CD4-positive, alpha-beta T cell treated with Interleukin-6 for 4 hours (primary cell): ENCODE results near the gene PRCC.

Experiments used
- DNase-seq: peaks from one replicate; pipeline ENCODE4 v3.0.0-alpha.2; 2020; ENCODE audit warnings: mixed read lengths

PRCC gene

GRCh38 chr1:156765666-156766065 is 1.7 kb upstream of the PRCC start:
- no peak for DNase-seq

DNA sequence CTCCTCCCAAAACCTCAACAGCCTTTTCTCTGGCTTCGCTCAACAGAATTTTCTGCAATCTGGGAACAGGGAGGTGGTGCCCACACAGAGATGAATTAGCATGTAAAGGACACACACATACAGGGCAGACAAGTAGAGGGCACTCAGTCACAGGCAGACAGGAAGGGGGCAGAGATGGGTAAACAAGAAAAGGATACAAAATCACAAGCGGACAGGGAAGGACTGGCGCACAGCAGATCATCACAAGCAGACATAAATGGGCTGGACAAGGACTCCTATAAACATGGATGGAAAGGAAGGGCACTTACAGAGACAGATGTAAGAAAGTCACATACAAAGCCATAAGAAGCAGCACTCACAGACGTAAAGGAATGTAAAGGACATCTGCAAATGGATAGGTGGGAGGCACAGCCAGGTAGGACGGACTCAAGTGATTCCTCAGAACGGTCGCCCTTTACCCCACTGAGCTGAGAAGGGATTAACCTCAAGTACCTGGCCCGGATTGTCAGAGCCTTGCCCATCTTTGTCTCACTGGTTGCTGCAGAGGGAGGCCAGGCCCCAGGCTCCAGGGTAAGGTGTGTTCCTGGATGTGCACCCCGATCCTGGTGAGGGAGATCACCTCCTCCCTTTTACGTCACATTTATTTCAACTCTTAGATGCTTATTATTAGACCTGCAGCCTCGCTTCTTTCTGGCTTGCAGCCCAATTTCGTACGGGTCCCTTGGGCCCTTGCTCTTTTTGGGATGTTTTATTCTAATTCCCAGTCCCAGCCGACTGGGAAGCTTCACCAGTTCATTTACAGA is 836 bp upstream of the PRCC start:
- DNase-seq: peak; percentile 12

DNA sequence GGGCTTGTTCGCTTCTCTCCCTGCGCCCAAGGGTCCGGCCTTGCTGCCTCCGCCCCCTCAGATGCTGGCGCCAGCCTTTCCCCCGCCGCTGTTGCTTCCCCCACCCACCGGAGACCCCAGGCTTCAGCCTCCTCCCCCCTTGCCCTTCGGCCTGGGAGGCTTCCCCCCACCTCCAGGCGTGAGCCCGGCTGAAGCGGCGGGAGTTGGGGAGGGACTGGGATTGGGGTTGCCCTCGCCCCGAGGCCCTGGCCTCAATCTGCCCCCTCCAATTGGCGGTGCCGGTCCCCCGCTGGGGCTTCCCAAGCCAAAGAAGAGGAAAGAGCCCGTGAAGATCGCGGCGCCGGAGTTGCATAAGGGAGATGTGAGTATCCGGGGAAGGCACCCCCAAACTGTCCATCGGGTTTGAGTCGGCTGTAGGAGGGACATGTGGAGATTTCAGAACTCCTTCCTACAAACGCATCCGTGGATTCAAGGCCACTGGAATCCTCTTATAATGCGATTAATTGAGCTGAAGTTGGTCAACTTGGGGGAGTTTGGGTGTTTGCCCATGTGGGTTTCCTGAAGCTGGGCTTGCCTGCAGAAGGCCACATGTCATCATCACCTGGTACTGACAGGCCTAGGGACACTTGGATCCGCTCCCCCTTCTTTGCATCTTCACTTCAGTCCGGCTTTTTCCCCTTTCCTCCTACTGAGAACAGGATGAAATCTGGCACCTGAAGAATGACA is 707 bp downstream of the PRCC start:
- DNase-seq: peak; percentile 15

GRCh38 chr1:156768610-156769295 is 1.4 kb downstream of the PRCC start:
- no peak for DNase-seq

DNA sequence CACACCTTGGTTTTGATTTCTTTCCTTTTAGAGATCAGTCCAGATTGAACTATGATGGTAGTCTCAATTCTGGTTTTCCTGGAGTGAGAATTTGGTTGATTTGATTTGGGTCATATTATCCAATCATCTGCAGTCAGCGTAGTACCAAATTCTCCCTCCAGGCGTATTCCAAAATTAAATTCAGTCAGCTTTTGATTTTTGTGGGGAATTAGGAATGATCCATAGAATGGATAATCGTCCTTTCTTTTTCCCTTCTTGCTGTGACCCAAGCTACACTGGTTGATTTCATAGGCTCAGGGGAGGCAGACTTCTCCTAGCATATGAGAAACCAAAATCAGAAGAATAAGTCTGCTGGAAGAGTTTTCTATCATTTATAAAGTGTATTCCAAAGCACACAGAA is 4.9 kb downstream of the PRCC start:
- DNase-seq: no peak

GRCh38 chr1:156772728-156773497 is 5.6 kb downstream of the PRCC start:
- DNase-seq: no peak

- DNase-seq: no peak
Observed at GRCh38 chr1:156773607-156774006, 6.3 kb downstream of the PRCC start.

GRCh38 chr1:156775799-156776198 is 8.5 kb downstream of the PRCC start:
- no peak for DNase-seq

- no peak for DNase-seq
Observed at GRCh38 chr1:156776942-156777341, 9.6 kb downstream of the PRCC start.

GRCh38 chr1:156777573-156777972 is 10.2 kb downstream of the PRCC start:
- DNase-seq: no peak

DNA sequence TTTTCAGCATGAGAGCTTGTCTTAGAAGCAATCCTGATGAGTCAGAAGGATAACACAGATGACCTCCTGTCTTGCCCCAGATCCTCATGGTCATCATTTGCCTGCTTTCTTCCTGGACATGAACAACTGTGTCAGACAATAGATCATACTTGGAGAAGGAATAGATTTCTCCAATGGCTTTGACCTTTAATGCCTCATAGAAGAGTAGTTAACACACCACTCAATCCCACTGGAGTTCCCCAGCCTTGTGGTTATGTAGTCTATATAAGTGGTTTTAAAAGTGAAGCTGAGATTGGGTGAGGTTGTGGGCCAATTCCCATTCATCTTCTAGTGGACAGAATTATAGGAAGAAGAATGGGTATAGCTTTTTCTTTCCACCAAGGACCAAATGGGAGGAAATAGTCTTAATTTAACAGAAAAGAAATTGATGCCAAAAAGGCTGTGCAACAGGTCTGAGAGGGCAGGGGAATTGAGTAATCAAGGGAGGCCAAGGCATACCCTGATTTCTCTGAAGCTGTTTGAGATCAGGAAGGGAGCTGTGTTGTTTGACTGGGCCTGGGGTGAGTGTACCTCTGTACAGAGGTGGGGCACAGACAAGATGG is 14.4 kb downstream of the PRCC start:
- DNase-seq: no peak

GRCh38 chr1:156785458-156785857 is 18.1 kb downstream of the PRCC start:
- no peak for DNase-seq

DNA sequence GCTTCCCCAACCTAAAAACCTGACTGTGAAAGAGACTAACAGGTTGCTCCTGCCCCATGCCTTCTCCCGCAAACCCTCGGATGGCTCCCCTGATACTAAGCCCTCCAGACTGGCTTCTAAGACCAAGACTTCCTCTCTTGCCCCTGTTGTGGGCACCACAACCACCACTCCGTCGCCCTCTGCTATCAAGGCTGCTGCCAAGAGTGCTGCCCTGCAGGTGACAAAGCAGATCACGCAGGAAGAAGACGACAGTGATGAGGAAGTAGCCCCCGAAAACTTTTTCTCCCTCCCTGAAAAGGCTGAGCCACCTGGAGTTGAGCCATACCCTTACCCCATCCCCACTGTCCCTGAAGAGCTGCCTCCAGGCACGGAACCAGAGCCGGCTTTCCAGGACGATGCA is 19.3 kb downstream of the PRCC start:
- DNase-seq: no peak

- DNase-seq: no peak
Observed at GRCh38 chr1:156788136-156788535, 20.8 kb downstream of the PRCC start.

GRCh38 chr1:156789621-156790318 is 22.4 kb downstream of the PRCC start:
- no peak for DNase-seq

DNA sequence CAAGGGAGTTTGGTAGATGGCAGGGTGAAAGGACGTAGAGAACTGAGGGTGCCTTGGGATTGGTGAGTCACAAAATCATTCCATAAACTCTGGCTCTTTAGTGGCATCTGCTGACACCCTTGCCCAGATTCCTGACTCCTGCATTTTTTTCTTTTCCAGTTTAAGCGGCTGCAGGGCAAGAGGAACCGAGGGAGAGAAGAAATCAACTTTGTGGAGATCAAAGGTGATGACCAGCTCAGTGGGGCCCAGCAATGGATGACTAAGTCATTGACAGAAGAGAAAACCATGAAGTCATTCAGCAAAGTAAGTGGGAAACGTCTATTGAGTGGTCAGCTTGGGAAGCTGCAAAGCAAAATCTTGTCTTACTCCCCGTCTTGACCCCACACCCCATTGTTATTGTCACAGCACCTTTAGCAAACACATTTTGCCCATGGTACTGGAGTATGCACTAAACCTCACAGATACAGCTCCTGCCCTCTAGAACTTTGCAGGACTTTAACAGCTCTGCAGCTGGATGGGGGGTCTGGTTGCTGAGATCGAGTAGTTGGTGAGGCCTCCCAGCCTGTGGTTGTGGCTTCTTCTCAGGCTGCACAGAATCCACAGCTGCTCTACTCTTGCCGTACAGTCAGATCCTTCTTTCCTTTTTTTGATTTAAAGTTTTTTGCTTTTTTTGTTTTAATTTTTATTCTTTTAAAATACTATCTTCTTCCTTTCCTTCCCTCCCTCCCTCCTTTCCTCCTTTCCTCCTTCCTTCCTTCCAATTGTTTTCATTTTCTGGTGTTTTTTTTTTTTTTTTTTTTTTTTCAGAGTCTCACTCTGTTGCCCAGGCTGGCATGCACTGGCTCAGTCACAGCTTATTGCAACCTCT is 27.4 kb downstream of the PRCC start:
- no peak for DNase-seq

DNA sequence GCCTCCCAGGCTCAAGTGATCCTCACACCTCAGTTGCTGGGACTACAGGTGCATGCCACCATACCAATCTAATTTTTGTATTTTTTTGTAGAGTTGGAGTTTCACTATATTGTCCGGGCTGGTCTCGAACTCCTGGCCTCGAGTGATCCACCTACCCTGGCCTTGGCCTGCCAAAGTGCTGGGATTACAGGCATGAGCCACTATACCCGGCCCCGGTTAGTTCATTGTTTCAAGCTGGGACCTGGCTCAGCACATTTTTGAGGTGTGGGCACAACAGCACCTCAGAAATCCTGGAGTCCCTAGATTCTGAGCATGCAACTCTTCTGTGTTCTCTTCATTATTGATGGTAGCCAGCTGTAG is 28.0 kb downstream of the PRCC start:
- no peak for DNase-seq

- no peak for DNase-seq
Observed at GRCh38 chr1:156795787-156796186, 28.5 kb downstream of the PRCC start.

GRCh38 chr1:156796340-156797097 is 29.2 kb downstream of the PRCC start:
- DNase-seq: no peak

DNA sequence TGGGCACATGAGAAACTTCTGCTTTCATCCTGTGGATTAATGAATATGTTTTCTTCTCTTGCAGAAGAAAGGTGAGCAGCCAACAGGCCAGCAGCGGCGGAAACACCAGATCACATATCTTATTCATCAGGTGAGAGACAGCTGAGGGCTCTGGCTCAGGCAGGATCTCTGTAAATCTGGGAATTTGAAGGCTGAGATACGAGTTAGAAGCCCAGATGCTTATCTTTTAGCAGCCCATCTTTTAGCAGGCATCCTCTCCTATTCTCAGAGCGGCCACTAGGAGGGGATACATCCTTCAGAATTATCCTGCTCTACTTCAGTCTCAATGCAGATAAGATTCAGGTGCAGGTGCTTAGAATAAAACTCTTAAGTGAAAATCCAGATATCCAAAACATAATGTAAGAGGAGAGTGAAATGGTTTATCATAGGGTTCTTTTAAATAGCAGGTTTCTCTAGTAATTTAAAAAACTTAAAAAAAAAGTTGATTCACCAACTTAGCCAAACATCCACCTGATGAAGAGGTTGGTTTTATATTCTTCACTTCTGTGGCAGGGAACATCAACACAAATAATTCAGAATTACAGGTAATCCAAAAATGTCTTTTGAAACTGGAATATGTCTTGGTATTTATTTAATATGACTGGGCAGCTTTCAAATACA is 30.0 kb downstream of the PRCC start:
- peak; percentile 74 for DNase-seq
